Heart left ventricle (tissue), 13 donors: ENCODE measurements around the gene NFIA.

Experiments
- CTCF ChIP-seq, 12 donors: fragments of 200-600 bp; sonication (generic) in 4 of 12; IDR thresholded peaks; one replicate each; pipeline versions ENCODE4 v1.5.0 to v1.8.0; 2018 to 2022; ENCODE audit warnings: antibody characterized with exemption in 12 of 12, mild to moderate bottlenecking in 5 of 12
- POLR2A ChIP-seq, 2 donors: fragments of 450-650 bp; IDR thresholded peaks; one replicate each; pipeline ENCODE4 v1.6.1; 2017; ENCODE audit warnings: antibody characterized with exemption in 2 of 2, mild to moderate bottlenecking in 2 of 2, moderate library complexity in 2 of 2
- donor health status: ischemic (EF 13 %, LVEDD 7.1; RV severe dilation, severe dysfunction).
- donor health status: DM: no; HTN: yes; CAD: no.
- donor health status: DM: no; HTN: no; CAD: no.
- donor health status: ischemic (EF 25% LVEDD 6.9; RV normal size, moderate dysfunction).
- donor health status: ischemic (EF 25% LVEDD 5.7; RV mildly dilated, moderate dysfunction).
- donor health status: ischemic (EF 35%, LVEDD 5.7; RV mildly dilated, moderate dysfunction).
- donor health status: nonischemic (EF 11% LVEDD 7.7; RV severe dilation, severe dysfunction).
- donor health status: DM: yes; HTN: yes; CAD: no.
- donor health status: PGD.
- donor health status: ischemic (EF 29% LVEDD 5.4; RV normal size, mild dysfunction).
- donor health status: nonischemic (EF 23%, LVEDD 6.1; RV moderate dilation, normal function).

GRCh38 chr1:61329556-61329955 is 247.2 kb downstream of the NFIA start:
- TF ChIP-seq CTCF (IDR thresholded peaks at IDR 0.05), result no peak
- no peak for TF ChIP-seq POLR2A (IDR thresholded peaks at IDR 0.05)
